ENCODE measurements around the gene DOCK2.

The DOCK2 gene

GRCh38 chr5:169719360-169720314, 82.6 kb downstream of the DOCK2 start:
- ChIA-PET CTCF (interaction anchor here (0.6 to 0.8 kb wide), 2 partner anchors 10 to 315 kb away, joined by 3 read pairs; no protein-coding TSS in a partner anchor), POLR2A (no interaction called here)
- TF ChIP-seq PBX3 (CRISPR knock-in tag; IDR thresholded peaks at IDR 0.05) (no peak), HOXC10 (CRISPR knock-in tag; IDR thresholded peaks at IDR 0.05) (no peak), ZNF138 (tag by site-specific recombination; IDR thresholded peaks at IDR 0.05; ENCODE audit: borderline replicate concordance) (no peak), GLI4 (tag by site-specific recombination; IDR thresholded peaks at IDR 0.05) (no peak), SCRT1 (tag by site-specific recombination; IDR thresholded peaks at IDR 0.05; ENCODE audit: borderline replicate concordance) (no peak), ZNF510 (tag by site-specific recombination; IDR thresholded peaks at IDR 0.05; ENCODE audit: insufficient replicate concordance) (no peak), WT1 (tag by site-specific recombination; IDR thresholded peaks at IDR 0.05) (no peak), IKZF3 (tag by site-specific recombination; IDR thresholded peaks at IDR 0.05) (no peak), MEIS1 (CRISPR knock-in tag; IDR thresholded peaks at IDR 0.05; ENCODE audit: borderline replicate concordance) (no peak)
- Histone ChIP-seq H3K27ac (ENCODE audit: extremely low read depth, low read depth, low read length) (no peak overlapping the region), H3K9me3 (ENCODE audit: control insufficient read depth, insufficient read depth, low read depth, low read length) (no peaks in the 10 kb centered on the region), H3K36me3 (ENCODE audit: control insufficient read depth in 2 of 2, insufficient read depth in 1 of 2, low read length in 2 of 2) (no peaks in the 10 kb centered on the region), H3K4me3 (ENCODE audit: low read depth, low read length) (no peak overlapping the region), H3K4me1 (ENCODE audit: control insufficient read depth, insufficient read depth, low read length) (no peaks in the 10 kb centered on the region)

GRCh38 chr5:169721771-169722170, 84.7 kb downstream of the DOCK2 start:
- Histone ChIP-seq H3K9me3 (ENCODE audit: control insufficient read depth, insufficient read depth, low read depth, low read length) (no peaks in the 10 kb centered on the region), H3K27ac (ENCODE audit: extremely low read depth, low read depth, low read length) (no peak overlapping the region), H3K4me1 (ENCODE audit: control insufficient read depth, insufficient read depth, low read length) (no peaks in the 10 kb centered on the region), H3K36me3 (ENCODE audit: control insufficient read depth in 2 of 2, insufficient read depth in 1 of 2, low read length in 2 of 2) (no peaks in the 10 kb centered on the region), H3K4me3 (ENCODE audit: low read depth, low read length) (no peak overlapping the region)
- peak; percentile 67; the same call in 1 of the 2 replicates for TF ChIP-seq TRIM28 (IDR thresholded peaks at IDR 0.05; ENCODE audit: borderline replicate concordance, low read length)
- no peak for TF ChIP-seq MEIS1 (CRISPR knock-in tag; IDR thresholded peaks at IDR 0.05; ENCODE audit: borderline replicate concordance)
- POLR2A ChIA-PET: no interaction called here
- CTCF ChIA-PET: interaction anchor here (0.6 kb wide), 1 partner anchor 713 kb away, joined by 3 read pairs; no protein-coding TSS in a partner anchor

GRCh38 chr5:169723103-169723831, 86.2 kb downstream of the DOCK2 start:
- CTCF ChIA-PET: no interaction called here
- no peaks in the 10 kb centered on the region for H3K9me3 ChIP-seq (ENCODE audit: control insufficient read depth, insufficient read depth, low read depth, low read length)
- no peaks in the 10 kb centered on the region for H3K4me1 ChIP-seq (ENCODE audit: control insufficient read depth, insufficient read depth, low read length)
- no peaks in the 10 kb centered on the region for H3K36me3 ChIP-seq (ENCODE audit: control insufficient read depth in 2 of 2, insufficient read depth in 1 of 2, low read length in 2 of 2)
- no peak overlapping the region for H3K27ac ChIP-seq (ENCODE audit: extremely low read depth, low read depth, low read length)
- TF ChIP-seq ZNF426 (tag by site-specific recombination; IDR thresholded peaks at IDR 0.05): no peak
- no peak for TF ChIP-seq ZBTB1 (tag by site-specific recombination; IDR thresholded peaks at IDR 0.05)
- no peak for TF ChIP-seq OVOL3 (tag by site-specific recombination; IDR thresholded peaks at IDR 0.05)
- no peak for TF ChIP-seq ZNF707 (tag by site-specific recombination; IDR thresholded peaks at IDR 0.05)
- no peak for TF ChIP-seq ZSCAN16 (tag by site-specific recombination; IDR thresholded peaks at IDR 0.05)
- no peak for TF ChIP-seq ZNF121 (tag by site-specific recombination; IDR thresholded peaks at IDR 0.05)
- TF ChIP-seq ZNF521 (tag by site-specific recombination; IDR thresholded peaks at IDR 0.05): no peak
- TF ChIP-seq ZNF792 (tag by site-specific recombination; IDR thresholded peaks at IDR 0.05): no peak
- no peak for TF ChIP-seq MEIS1 (CRISPR knock-in tag; IDR thresholded peaks at IDR 0.05; ENCODE audit: borderline replicate concordance)
- TF ChIP-seq, protein P1, sequence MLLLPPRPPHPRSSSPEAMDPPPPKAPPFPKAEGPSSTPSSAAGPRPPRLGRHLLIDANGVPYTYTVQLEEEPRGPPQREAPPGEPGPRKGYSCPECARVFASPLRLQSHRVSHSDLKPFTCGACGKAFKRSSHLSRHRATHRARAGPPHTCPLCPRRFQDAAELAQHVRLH (tag by site-specific recombination; IDR thresholded peaks at IDR 0.05): no peak
- TF ChIP-seq ZNF391 (tag by site-specific recombination; IDR thresholded peaks at IDR 0.05; ENCODE audit: borderline replicate concordance, low read depth): no peak
- no peak for TF ChIP-seq ZNF366 (tag by site-specific recombination; conservative IDR thresholded peaks at IDR 0.05)
- no peak for TF ChIP-seq ZNF350 (tag by site-specific recombination; IDR thresholded peaks at IDR 0.05)
- TF ChIP-seq, protein P2, sequence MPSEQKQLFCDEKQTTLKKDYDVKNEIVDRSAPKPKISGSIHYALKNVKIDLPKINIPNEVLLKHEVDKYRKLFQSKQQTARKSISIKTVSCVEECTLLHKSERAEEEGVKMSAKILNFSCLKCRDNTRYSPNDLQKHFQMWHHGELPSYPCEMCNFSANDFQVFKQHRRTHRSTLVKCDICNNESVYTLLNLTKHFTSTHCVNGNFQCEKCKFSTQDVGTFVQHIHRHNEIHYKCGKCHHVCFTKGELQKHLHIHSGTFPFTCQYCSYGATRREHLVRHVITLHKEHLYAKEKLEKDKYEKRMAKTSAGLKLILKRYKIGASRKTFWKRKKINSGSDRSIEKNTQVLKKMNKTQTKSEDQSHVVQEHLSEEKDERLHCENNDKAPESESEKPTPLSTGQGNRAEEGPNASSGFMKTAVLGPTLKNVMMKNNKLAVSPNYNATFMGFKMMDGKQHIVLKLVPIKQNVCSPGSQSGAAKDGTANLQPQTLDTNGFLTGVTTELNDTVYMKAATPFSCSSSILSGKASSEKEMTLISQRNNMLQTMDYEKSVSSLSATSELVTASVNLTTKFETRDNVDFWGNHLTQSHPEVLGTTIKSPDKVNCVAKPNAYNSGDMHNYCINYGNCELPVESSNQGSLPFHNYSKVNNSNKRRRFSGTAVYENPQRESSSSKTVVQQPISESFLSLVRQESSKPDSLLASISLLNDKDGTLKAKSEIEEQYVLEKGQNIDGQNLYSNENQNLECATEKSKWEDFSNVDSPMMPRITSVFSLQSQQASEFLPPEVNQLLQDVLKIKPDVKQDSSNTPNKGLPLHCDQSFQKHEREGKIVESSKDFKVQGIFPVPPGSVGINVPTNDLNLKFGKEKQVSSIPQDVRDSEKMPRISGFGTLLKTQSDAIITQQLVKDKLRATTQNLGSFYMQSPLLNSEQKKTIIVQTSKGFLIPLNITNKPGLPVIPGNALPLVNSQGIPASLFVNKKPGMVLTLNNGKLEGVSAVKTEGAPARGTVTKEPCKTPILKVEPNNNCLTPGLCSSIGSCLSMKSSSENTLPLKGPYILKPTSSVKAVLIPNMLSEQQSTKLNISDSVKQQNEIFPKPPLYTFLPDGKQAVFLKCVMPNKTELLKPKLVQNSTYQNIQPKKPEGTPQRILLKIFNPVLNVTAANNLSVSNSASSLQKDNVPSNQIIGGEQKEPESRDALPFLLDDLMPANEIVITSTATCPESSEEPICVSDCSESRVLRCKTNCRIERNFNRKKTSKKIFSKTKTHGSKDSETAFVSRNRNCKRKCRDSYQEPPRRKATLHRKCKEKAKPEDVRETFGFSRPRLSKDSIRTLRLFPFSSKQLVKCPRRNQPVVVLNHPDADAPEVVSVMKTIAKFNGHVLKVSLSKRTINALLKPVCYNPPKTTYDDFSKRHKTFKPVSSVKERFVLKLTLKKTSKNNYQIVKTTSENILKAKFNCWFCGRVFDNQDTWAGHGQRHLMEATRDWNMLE (tag by site-specific recombination; conservative IDR thresholded peaks at IDR 0.05; ENCODE audit: low read depth): no peak
- H3K4me3 ChIP-seq (ENCODE audit: low read depth, low read length): no peak overlapping the region
- POLR2A ChIA-PET: no interaction called here

Data from HEK293 (cell line).